K562 treated with DMSO at 1 percent for 24 hours (cell line): Measurements from ENCODE around the gene IGF2R. TPM values are rescaled to one million over a fixed set of nuclear protein-coding genes. Genes with fewer than 3 reads are reported as not detected.

Experiments
- total RNA-seq: library from RNA; unstranded; fragments of 300-600 nt; gene quantifications from 2 replicates; pipeline ENCODE4 v1.2.3, GENCODE V29; 2022; ENCODE audit warnings: low read depth; ENCODE audit not compliant: insufficient read depth

The IGF2R gene
- 69.7 and 75.8 TPM in 2 replicates for total RNA-seq

GRCh38 chr6:159968295-159969203 is at the start of gene IGF2R:
Gene IGF2R, plus strand, starts transcription at chr6:159969082. Its CDS starts 165 bp downstream, at chr6:159969247.

GRCh38 chr6:160121558-160121957 is 152.7 kb downstream of the IGF2R start, which contains the start of gene SLC22A1:
Gene SLC22A1, plus strand, starts transcription at chr6:160121815. Its CDS starts 121 bp downstream, at chr6:160121936.

Other genes with a start within 250 kb of the IGF2R start
- 66.6 and 69.5 TPM in 2 replicates for gene WTAP, start 241.6 kb upstream of the IGF2R start, total RNA-seq
- 34.1 and 40.4 TPM in 2 replicates for gene ACAT2, start 207.0 kb upstream of the IGF2R start, total RNA-seq
- 157 and 178 TPM in 2 replicates for gene TCP1, start 179.5 kb upstream of the IGF2R start, total RNA-seq
- gene MRPL18, start 178.6 kb upstream of the IGF2R start, total RNA-seq: 98.4 and 108 TPM in 2 replicates
- gene PNLDC1, start 168.8 kb upstream of the IGF2R start, total RNA-seq: 0.15 and 0.60 TPM in 2 replicates
- gene MAS1, start 78.1 kb upstream of the IGF2R start, total RNA-seq: not detected in 2 replicates
- 2.4 TPM in 1 of 2 replicates, not detected in the other for gene SLC22A1, start 152.7 kb downstream of the IGF2R start, total RNA-seq